ENCODE data around the gene SCNN1G. TPM values are rescaled to one million over a fixed set of nuclear protein-coding genes. Genes with fewer than 3 reads are reported as not detected.

Gene SCNN1G
- total and polyA plus RNA-seq, 2 of the 13 experiments (the other 11 are each of a cell fraction or from before 2014, with no cell fraction given): not detected

DNA sequence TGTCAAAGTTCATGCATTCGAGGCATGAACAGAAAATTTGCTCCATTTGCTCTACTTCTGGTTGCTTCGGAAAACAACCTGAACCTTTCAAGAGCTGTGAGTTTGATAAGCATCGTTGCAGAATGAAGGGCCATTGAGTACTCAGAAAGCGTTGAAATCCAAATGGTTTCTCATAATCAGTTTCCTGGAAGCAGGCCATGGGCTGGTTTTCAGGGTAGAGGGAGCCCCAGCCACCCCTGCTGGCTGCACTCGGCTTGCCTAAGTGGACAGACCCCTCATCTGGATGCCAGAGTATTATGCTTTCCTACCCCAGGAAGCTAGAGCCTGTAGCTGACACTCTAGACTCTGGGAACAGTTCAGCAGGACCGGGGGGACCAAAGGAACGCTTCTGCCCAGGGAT lies 24.4 kb downstream of the SCNN1G start:
- Histone ChIP-seq H3K79me2 (ENCODE audit: insufficient read depth, low read length) (no peaks in the 10 kb centered on the region), H3K9ac (ENCODE audit: insufficient read depth, low read depth, low read length) (no peak overlapping the region), H3K36me3 (replicated peaks in 1 of 2; ENCODE audit: control insufficient read depth in 1 of 2, insufficient read depth in 2 of 2, low read length in 2 of 2) (no peaks in the 10 kb centered on the region), H3K9me3 (ENCODE audit: low read length) (no peaks in the 10 kb centered on the region), H3K27ac (ENCODE audit: extremely low read length, insufficient read depth, low read length) (no peak overlapping the region), H3K4me2 (ENCODE audit: low read depth, low read length) (no peak overlapping the region), H4K20me1 (ENCODE audit: insufficient read depth, low read length) (no peaks in the 10 kb centered on the region), H3K27me3 (ENCODE audit: control insufficient read depth in 1 of 2, insufficient read depth in 2 of 2, low read length in 2 of 2) (peaks cover 0 to 15% of the 10 kb centered on the region in 2 experiments; a peak in 2 of 5 replicates), H2AFZ (ENCODE audit: low read length) (no peak overlapping the region), H3K4me1 (ENCODE audit: insufficient read depth, low read length) (no peaks in the 10 kb centered on the region), H3K4me3 (replicated peaks in 1 of 3; ENCODE audit: insufficient read depth in 1 of 3, low read depth in 2 of 3, low read length in 3 of 3) (no peak overlapping the region)
- no TSS peak for BruUV-seq (replicated peaks)
- in situ Hi-C loops (cut with HindIII; ENCODE audit: extremely low pct_ligation_motif_present, low pct_unique_long_range_greater_than_20kb): no loop called here
- no peak for ATAC-seq
- intact Hi-C loops (cut with micrococcal nuclease; ENCODE audit: unreplicated experiment): no loop called here
- POLR2A ChIA-PET: no interaction called here
- DNase-seq (ENCODE audit: low spot score): no peak
- TF ChIP-seq, protein P1, sequence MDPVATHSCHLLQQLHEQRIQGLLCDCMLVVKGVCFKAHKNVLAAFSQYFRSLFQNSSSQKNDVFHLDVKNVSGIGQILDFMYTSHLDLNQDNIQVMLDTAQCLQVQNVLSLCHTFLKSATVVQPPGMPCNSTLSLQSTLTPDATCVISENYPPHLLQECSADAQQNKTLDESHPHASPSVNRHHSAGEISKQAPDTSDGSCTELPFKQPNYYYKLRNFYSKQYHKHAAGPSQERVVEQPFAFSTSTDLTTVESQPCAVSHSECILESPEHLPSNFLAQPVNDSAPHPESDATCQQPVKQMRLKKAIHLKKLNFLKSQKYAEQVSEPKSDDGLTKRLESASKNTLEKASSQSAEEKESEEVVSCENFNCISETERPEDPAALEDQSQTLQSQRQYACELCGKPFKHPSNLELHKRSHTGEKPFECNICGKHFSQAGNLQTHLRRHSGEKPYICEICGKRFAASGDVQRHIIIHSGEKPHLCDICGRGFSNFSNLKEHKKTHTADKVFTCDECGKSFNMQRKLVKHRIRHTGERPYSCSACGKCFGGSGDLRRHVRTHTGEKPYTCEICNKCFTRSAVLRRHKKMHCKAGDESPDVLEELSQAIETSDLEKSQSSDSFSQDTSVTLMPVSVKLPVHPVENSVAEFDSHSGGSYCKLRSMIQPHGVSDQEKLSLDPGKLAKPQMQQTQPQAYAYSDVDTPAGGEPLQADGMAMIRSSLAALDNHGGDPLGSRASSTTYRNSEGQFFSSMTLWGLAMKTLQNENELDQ (CRISPR knock-in tag; IDR thresholded peaks at IDR 0.05; ENCODE audit: borderline replicate concordance): no peak
- TF ChIP-seq CBFB (CRISPR knock-in tag; IDR thresholded peaks at IDR 0.05) (no peak), PLRG1 (conservative IDR thresholded peaks at IDR 0.05) (no peak)
- WGBS (ENCODE audit: low lambda C conversion rate): 10% methylated on average over 6 of the region's 7 CpGs
- no peak for FAIRE-seq
- CTCF ChIA-PET (ENCODE audit: low intra/inter-chr PET ratio, low total read pairs): no interaction called here

DNA sequence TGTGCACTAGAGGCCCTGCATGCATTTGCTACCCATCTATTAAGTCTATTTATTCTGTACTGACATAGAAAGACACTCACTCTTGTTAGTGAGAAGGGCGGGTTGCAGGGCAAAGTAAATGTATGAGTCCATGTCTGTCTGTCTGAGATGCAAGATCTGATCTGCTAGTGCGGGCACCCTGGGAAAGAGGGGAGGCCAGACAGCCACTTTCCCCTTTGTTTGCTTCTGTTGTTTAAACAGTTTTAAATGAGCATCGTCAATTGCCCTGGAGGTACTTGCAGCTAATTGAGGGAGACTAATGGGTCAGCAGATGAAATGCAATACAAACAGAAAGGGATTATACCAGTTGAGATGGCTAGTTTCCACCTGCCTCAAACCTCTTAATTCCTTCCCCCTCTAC lies 24.9 kb downstream of the SCNN1G start:
- H3K79me2 ChIP-seq (ENCODE audit: insufficient read depth, low read length): no peaks in the 10 kb centered on the region
- POLR2A ChIA-PET: no interaction called here
- BruUV-seq (replicated peaks): no TSS peak
- ATAC-seq (no peak), FAIRE-seq (no peak), DNase-seq (ENCODE audit: low spot score) (no peak)
- no peak overlapping the region for H3K4me3 ChIP-seq (replicated peaks in 1 of 3; ENCODE audit: insufficient read depth in 1 of 3, low read depth in 2 of 3, low read length in 3 of 3)
- H3K4me2 ChIP-seq (ENCODE audit: low read depth, low read length): no peak overlapping the region
- intact Hi-C loops (cut with micrococcal nuclease; ENCODE audit: unreplicated experiment) (no loop called here), in situ Hi-C loops (cut with HindIII; ENCODE audit: extremely low pct_ligation_motif_present, low pct_unique_long_range_greater_than_20kb) (no loop called here)
- H3K27me3 ChIP-seq (ENCODE audit: control insufficient read depth in 1 of 2, insufficient read depth in 2 of 2, low read length in 2 of 2): peaks cover 0 to 14% of the 10 kb centered on the region in 2 experiments; a peak in 2 of 5 replicates
- H3K36me3 ChIP-seq (replicated peaks in 1 of 2; ENCODE audit: control insufficient read depth in 1 of 2, insufficient read depth in 2 of 2, low read length in 2 of 2): no peaks in the 10 kb centered on the region
- H3K9me3 ChIP-seq (ENCODE audit: low read length): no peaks in the 10 kb centered on the region
- H3K4me1 ChIP-seq (ENCODE audit: insufficient read depth, low read length): no peaks in the 10 kb centered on the region
- H3K9ac ChIP-seq (ENCODE audit: insufficient read depth, low read depth, low read length): no peak overlapping the region
- H4K20me1 ChIP-seq (ENCODE audit: insufficient read depth, low read length): no peaks in the 10 kb centered on the region
- 0% methylated on average over 3 of the region's 3 CpGs for WGBS (ENCODE audit: low lambda C conversion rate)
- CTCF ChIA-PET (ENCODE audit: low intra/inter-chr PET ratio, low total read pairs): no interaction called here
- H3K27ac ChIP-seq (ENCODE audit: extremely low read length, insufficient read depth, low read length): no peak overlapping the region
- no peak overlapping the region for H2AFZ ChIP-seq (ENCODE audit: low read length)
- TF ChIP-seq KLF13 (CRISPR knock-in tag; IDR thresholded peaks at IDR 0.05) (no peak), HOXA5 (CRISPR knock-in tag; IDR thresholded peaks at IDR 0.05) (no peak), SETDB1 (CRISPR knock-in tag; IDR thresholded peaks at IDR 0.05; ENCODE audit: borderline replicate concordance) (no peak), HNF4G (IDR thresholded peaks at IDR 0.05; ENCODE audit: borderline replicate concordance, low read depth, low read length) (no peak), HNF4G (CRISPR knock-in tag; IDR thresholded peaks at IDR 0.05; ENCODE audit: borderline replicate concordance, low read depth) (no peak), PLRG1 (conservative IDR thresholded peaks at IDR 0.05) (no peak), ZNF432 (CRISPR knock-in tag; IDR thresholded peaks at IDR 0.05; ENCODE audit: borderline replicate concordance) (no peak), ZNF343 (CRISPR knock-in tag; IDR thresholded peaks at IDR 0.05) (no peak)
- TF ChIP-seq, protein P2, sequence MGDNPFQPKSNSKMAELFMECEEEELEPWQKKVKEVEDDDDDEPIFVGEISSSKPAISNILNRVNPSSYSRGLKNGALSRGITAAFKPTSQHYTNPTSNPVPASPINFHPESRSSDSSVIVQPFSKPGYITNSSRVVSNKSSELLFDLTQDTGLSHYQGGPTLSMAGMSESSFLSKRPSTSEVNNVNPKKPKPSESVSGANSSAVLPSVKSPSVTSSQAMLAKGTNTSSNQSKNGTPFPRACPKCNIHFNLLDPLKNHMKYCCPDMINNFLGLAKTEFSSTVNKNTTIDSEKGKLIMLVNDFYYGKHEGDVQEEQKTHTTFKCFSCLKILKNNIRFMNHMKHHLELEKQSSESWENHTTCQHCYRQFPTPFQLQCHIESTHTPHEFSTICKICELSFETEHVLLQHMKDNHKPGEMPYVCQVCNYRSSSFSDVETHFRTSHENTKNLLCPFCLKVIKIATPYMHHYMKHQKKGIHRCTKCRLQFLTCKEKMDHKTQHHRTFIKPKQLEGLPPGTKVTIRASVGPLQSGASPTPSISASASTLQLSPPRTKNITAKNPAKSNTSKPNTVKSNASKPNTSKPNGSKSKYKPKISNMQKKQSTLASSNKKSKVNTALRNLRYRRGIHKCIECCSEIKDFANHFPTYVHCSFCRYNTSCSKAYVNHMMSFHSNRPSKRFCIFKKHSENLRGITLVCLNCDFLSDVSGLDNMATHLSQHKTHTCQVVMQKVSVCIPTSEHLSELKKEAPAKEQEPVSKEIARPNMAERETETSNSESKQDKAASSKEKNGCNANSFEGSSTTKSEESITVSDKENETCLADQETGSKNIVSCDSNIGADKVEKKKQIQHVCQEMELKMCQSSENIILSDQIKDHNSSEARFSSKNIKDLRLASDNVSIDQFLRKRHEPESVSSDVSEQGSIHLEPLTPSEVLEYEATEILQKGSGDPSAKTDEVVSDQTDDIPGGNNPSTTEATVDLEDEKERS (CRISPR knock-in tag; IDR thresholded peaks at IDR 0.05): no peak
- TF ChIP-seq, protein P3, sequence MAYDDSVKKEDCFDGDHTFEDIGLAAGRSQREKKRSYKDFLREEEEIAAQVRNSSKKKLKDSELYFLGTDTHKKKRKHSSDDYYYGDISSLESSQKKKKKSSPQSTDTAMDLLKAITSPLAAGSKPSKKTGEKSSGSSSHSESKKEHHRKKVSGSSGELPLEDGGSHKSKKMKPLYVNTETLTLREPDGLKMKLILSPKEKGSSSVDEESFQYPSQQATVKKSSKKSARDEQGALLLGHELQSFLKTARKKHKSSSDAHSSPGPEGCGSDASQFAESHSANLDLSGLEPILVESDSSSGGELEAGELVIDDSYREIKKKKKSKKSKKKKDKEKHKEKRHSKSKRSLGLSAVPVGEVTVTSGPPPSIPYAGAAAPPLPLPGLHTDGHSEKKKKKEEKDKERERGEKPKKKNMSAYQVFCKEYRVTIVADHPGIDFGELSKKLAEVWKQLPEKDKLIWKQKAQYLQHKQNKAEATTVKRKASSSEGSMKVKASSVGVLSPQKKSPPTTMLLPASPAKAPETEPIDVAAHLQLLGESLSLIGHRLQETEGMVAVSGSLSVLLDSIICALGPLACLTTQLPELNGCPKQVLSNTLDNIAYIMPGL (CRISPR knock-in tag; IDR thresholded peaks at IDR 0.05; ENCODE audit: borderline replicate concordance in 1 of 2, low read depth in 1 of 2): no peak

Data from HepG2 (cell line).